OCI-LY7 (cell line): ENCODE measurements around the gene CEP63.

Experiments
- EZH2phosphoT487 ChIP-seq: fragments of 200-600 bp; sonication (generic); IDR thresholded peaks from 2 replicates; pipeline ENCODE4 v1.6.1; 2018; ENCODE audit warnings: low read depth, borderline replicate concordance, mild to moderate bottlenecking, mixed run types, antibody characterized with exemption, low read length, moderate library complexity, mixed read lengths
- TF ChIP-seq, protein P1 (sequence below): fragments of 200-600 bp; sonication (generic); conservative IDR thresholded peaks from 2 replicates; pipeline ENCODE4 v1.5.1; 2014; ENCODE audit warnings: mild to moderate bottlenecking, antibody characterized with exemption, low read length, moderate library complexity, mixed read lengths

DNA sequence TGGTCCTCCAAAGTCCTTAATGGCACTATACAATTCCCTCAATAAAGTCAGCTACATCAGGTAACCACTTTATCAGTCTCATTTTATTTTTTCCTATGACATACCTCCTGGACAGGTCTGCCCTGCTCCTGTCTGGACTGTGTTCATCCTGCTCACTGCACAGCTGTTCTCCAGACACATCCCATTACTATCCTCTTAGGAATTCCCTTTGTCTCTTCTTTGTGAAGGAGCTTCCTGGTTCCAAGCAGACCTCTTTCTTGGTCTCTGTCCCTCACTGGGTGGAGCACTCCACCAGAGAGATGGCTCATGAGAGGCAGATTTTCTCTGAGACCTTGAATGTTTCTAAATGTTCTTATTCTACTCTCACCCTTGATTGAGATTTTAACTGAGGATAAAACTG, 104.9 kb downstream of the CEP63 start:
- TF ChIP-seq, protein P1, sequence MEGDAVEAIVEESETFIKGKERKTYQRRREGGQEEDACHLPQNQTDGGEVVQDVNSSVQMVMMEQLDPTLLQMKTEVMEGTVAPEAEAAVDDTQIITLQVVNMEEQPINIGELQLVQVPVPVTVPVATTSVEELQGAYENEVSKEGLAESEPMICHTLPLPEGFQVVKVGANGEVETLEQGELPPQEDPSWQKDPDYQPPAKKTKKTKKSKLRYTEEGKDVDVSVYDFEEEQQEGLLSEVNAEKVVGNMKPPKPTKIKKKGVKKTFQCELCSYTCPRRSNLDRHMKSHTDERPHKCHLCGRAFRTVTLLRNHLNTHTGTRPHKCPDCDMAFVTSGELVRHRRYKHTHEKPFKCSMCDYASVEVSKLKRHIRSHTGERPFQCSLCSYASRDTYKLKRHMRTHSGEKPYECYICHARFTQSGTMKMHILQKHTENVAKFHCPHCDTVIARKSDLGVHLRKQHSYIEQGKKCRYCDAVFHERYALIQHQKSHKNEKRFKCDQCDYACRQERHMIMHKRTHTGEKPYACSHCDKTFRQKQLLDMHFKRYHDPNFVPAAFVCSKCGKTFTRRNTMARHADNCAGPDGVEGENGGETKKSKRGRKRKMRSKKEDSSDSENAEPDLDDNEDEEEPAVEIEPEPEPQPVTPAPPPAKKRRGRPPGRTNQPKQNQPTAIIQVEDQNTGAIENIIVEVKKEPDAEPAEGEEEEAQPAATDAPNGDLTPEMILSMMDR, result no peak
- no peak for TF ChIP-seq EZH2phosphoT487
